GM12878 (cell line): Measurements from ENCODE around the gene SRD5A1. TPM values are rescaled to one million over a fixed set of nuclear protein-coding genes. Genes with fewer than 3 reads are reported as not detected.

Experiments used
- ATAC-seq: fragments of 200-7000 bp; cut with Tn5 transposase; 3 replicates; pipeline ENCODE4 v1.9.1; 2020; ENCODE audit warnings: mild to moderate bottlenecking, moderate library complexity
- BruUV-seq: library from RNA; stranded (reverse); fragments of 400-500 nt; replicated peaks from 2 replicates; lab custom pipeline; 2021; lab: Mats Ljungman, UMichigan
- CTCF ChIA-PET: fragments of 300-600 bp; sonication (Branson Sonifier 250); formaldehyde crosslinking; extraction: SDS; loops from one replicate; lab custom pipeline; 2021; ENCODE audit warnings: inconsistent platforms; lab: Yijun Ruan, JAX
- POLR2A ChIA-PET: fragments of 350-600 bp; formaldehyde crosslinking; extraction: SDS; loops from one replicate; lab custom pipeline; 2021; ENCODE audit warnings: inconsistent platforms; lab: Charles Lee
- RAD21 ChIA-PET: fragments of 300-600 bp; sonication (Branson Sonifier 250); formaldehyde crosslinking; loops from one replicate; lab custom pipeline; 2023; ENCODE audit warnings: antibody characterized with exemption; ENCODE audit not compliant: unreplicated experiment; lab: Charles Lee
- SMC1A ChIA-PET: fragments of 300-600 bp; sonication (Branson Sonifier 250); formaldehyde crosslinking; loops from one replicate; lab custom pipeline; 2023; ENCODE audit not compliant: unreplicated experiment, uncharacterized antibody; lab: Charles Lee
- DNase-seq: peaks from one replicate; pipeline ENCODE4 v3.0.0-alpha.2; 2011; ENCODE audit warnings: low read depth, low spot score
- FAIRE-seq: peaks from 3 replicates; lab custom pipeline; 2011; peaks lifted over from hg19 to GRCh38; lab: Jason Lieb, UNC
- H2AFZ ChIP-seq: 2 replicates; pipeline ENCODE4 v1.6.0; 2011; ENCODE audit warnings: low read depth, low read length, control low read depth; ENCODE audit not compliant: control insufficient read depth
- H3K27ac ChIP-seq: 2 replicates; pipeline ENCODE4 v1.5.1; 2011; ENCODE audit warnings: control low read depth; ENCODE audit not compliant: control insufficient read depth, insufficient read depth
- H3K27me3 ChIP-seq, 2 experiments: replicated peaks in 1 of 2; 2 replicates each; pipeline versions ENCODE4 v1.6.0 to v1.6.1; 2011; ENCODE audit warnings: low read length in 1 of 2; ENCODE audit not compliant: control insufficient read depth in 2 of 2, insufficient read depth in 2 of 2
- H3K36me3 ChIP-seq, 2 experiments: 2 replicates each; pipeline ENCODE4 v1.5.1; 2011; ENCODE audit warnings: low read length in 1 of 2; ENCODE audit not compliant: control insufficient read depth in 2 of 2, insufficient read depth in 2 of 2
- H3K4me1 ChIP-seq: 2 replicates; pipeline ENCODE4 v1.6.1; 2011; ENCODE audit warnings: mild to moderate bottlenecking, low read length, moderate library complexity, mixed read lengths; ENCODE audit not compliant: control insufficient read depth, insufficient read depth
- H3K4me2 ChIP-seq: 2 replicates; pipeline ENCODE4 v1.6.0; 2011; ENCODE audit warnings: control low read depth; ENCODE audit not compliant: control insufficient read depth, insufficient read depth
- H3K4me3 ChIP-seq: fragments of 200-600 bp; sonication (generic); 2 replicates; pipeline ENCODE4 v1.5.1; 2016
- H3K79me2 ChIP-seq: 2 replicates; pipeline ENCODE4 v1.6.0; 2011; ENCODE audit warnings: low read length; ENCODE audit not compliant: control insufficient read depth, insufficient read depth
- H3K9ac ChIP-seq: 2 replicates; pipeline ENCODE4 v1.8.0; 2011; ENCODE audit warnings: low read length, control low read depth, mixed read lengths; ENCODE audit not compliant: control insufficient read depth, insufficient read depth
- H3K9me3 ChIP-seq: replicated peaks from 3 replicates; pipeline ENCODE4 v1.5.1; 2011; ENCODE audit warnings: mild to moderate bottlenecking, low read length; ENCODE audit not compliant: control insufficient read depth, insufficient read depth
- H4K20me1 ChIP-seq: 2 replicates; pipeline ENCODE4 v1.6.0; 2011; ENCODE audit not compliant: control insufficient read depth, insufficient read depth
- BCL3 ChIP-seq: IDR thresholded peaks from 2 replicates; pipeline ENCODE4 v1.6.1; 2011; ENCODE audit warnings: borderline replicate concordance, low read depth, mild to moderate bottlenecking, moderate library complexity, low read length; ENCODE audit not compliant: insufficient read depth, poor library complexity, severe bottlenecking
- BMI1 ChIP-seq: fragments of 450-650 bp; IDR thresholded peaks from 2 replicates; pipeline ENCODE4 v1.6.1; 2016; ENCODE audit warnings: mild to moderate bottlenecking, moderate library complexity, borderline replicate concordance
- BRCA1 ChIP-seq: IDR thresholded peaks from 2 replicates; pipeline ENCODE4 v1.6.1; 2011; ENCODE audit warnings: low read depth, low read length, improper control_type of control experiment
- CHD4 ChIP-seq: fragments of 200-600 bp; sonication (generic); IDR thresholded peaks from 2 replicates; pipeline ENCODE4 v1.6.1; 2016; ENCODE audit warnings: mild to moderate bottlenecking
- CREB1 ChIP-seq: IDR thresholded peaks from 2 replicates; pipeline ENCODE4 v1.6.1; 2012; ENCODE audit warnings: low read depth, mild to moderate bottlenecking, inconsistent platforms
- FOXM1 ChIP-seq: IDR thresholded peaks from 2 replicates; pipeline ENCODE4 v1.6.1; 2012; ENCODE audit warnings: low read depth, mild to moderate bottlenecking, inconsistent platforms, low read length, moderate library complexity
- GATAD2B ChIP-seq: fragments of 450-650 bp; conservative IDR thresholded peaks from 2 replicates; pipeline ENCODE4 v1.6.1; 2017; ENCODE audit warnings: low read depth, mild to moderate bottlenecking, moderate library complexity
- IRF3 ChIP-seq: fragments of 450-650 bp; IDR thresholded peaks from 2 replicates; pipeline ENCODE4 v1.6.1; 2014; ENCODE audit warnings: mild to moderate bottlenecking
- JUND ChIP-seq: IDR thresholded peaks from 2 replicates; pipeline ENCODE4 v1.6.1; 2012; ENCODE audit warnings: low read depth, mild to moderate bottlenecking, low read length, improper control_type of control experiment, moderate library complexity
- KAT2A ChIP-seq: conservative IDR thresholded peaks from 2 replicates; pipeline ENCODE4 v1.6.1; 2011; ENCODE audit warnings: low read depth, low read length; ENCODE audit not compliant: control insufficient read depth
- PBX3 ChIP-seq: IDR thresholded peaks from 2 replicates; pipeline ENCODE4 v1.6.1; 2011; ENCODE audit warnings: mild to moderate bottlenecking, low read depth, low read length, moderate library complexity; ENCODE audit not compliant: insufficient replicate concordance
- RAD21 ChIP-seq: IDR thresholded peaks from 2 replicates; pipeline ENCODE4 v1.6.1; 2011; ENCODE audit warnings: mild to moderate bottlenecking, low read depth, low read length, moderate library complexity; ENCODE audit not compliant: insufficient read depth
- RUNX3 ChIP-seq: IDR thresholded peaks from 2 replicates; pipeline ENCODE4 v1.6.1; 2012; ENCODE audit warnings: low read length, inconsistent platforms
- SMC3 ChIP-seq: IDR thresholded peaks from 2 replicates; pipeline ENCODE4 v1.6.1; 2011; ENCODE audit warnings: low read length, improper control_type of control experiment, borderline replicate concordance
- ZNF207 ChIP-seq: fragments of 450-650 bp; IDR thresholded peaks from 2 replicates; pipeline ENCODE4 v1.6.1; 2014; ENCODE audit warnings: antibody characterized with exemption, mild to moderate bottlenecking, borderline replicate concordance
- ZNF592 ChIP-seq: fragments of 450-650 bp; IDR thresholded peaks from 2 replicates; pipeline ENCODE4 v1.6.1; 2017; ENCODE audit warnings: mild to moderate bottlenecking, moderate library complexity
- WGBS: methylation state at CpG from one replicate; pipeline ENCODE4 v1.1.6; 2016; ENCODE audit warnings: low lambda C conversion rate; ENCODE audit not compliant: insufficient replicate concordance, insufficient coverage; ENCODE audit errors: missing lambda C conversion rate; 5-methylcytosine and 5-hydroxymethylcytosine counted together
- in situ Hi-C: fragments of 300-500 bp; cut with MboI; formaldehyde crosslinking; loops from 9 replicates; pipeline ENCODE4 v1.14.3; 2018; ENCODE audit warnings: mixed read lengths
- intact Hi-C: fragments of 100-400 bp; cut with micrococcal nuclease; formaldehyde crosslinking; loops from one replicate; pipeline ENCODE4 v1.14.2; 2022; ENCODE audit not compliant: unreplicated experiment
- polyA plus RNA-seq, 11 experiments: library from polyadenylated mRNA; depleted of rRNA in 4 of 11; unstranded in 6 of 11; stranded (reverse) in 5 of 11; fragments of >200 nt; fragmentation: Nextera tagmentation in 4 of 11; fragmentation: Illumina TruSeq in 1 of 11; extraction: Ambion mirVana in 4 of 11; extraction: Trizol in 1 of 11; gene quantifications; 1 replicate in 1 of 11; 2 replicates in 10 of 11; pipeline versions ENCODE4 v1.2.1 to v1.2.3, GENCODE V29; 2011 to 2016; ENCODE audit warnings: inconsistent platforms in 2 of 11, missing spikeins in 2 of 11, low read depth in 1 of 11
- total RNA-seq, 4 experiments: library from RNA; depleted of rRNA in 3 of 4; stranded (reverse); fragments of >200 nt in 3 of 4; fragmentation: Illumina TruSeq in 1 of 4; extraction: Trizol in 1 of 4; gene quantifications; 2 replicates each; pipeline versions ENCODE4 v1.2.1 to v1.2.3, GENCODE V29; 2013 to 2021

SRD5A1 gene
- total and polyA plus RNA-seq, 10 of the 15 experiments (the other 5 are each of a cell fraction or from before 2014, with no cell fraction given): 0.76 to 20.1 (median 12.3) TPM

GRCh38 chr5:6700074-6700684 lies 66.9 kb downstream of the SRD5A1 start:
- Histone ChIP-seq H3K4me2 (no peak overlapping the region), H3K9me3 (no peaks in the 10 kb centered on the region), H4K20me1 (no peaks in the 10 kb centered on the region), H3K36me3 (no peaks in the 10 kb centered on the region), H3K27ac (no peak overlapping the region), H2AFZ (no peak overlapping the region), H3K9ac (no peak overlapping the region), H3K79me2 (no peaks in the 10 kb centered on the region), H3K4me1 (peaks cover 6% of the 10 kb centered on the region; the same call in 1 of the 2 replicates), H3K27me3 (no peaks in the 10 kb centered on the region; a peak in 1 of 4 replicates), H3K4me3 (no peak overlapping the region)
- ChIA-PET RAD21 (no interaction called here), POLR2A (no interaction called here), CTCF (no interaction called here), SMC1A (interaction anchor here (1.2 to 2.4 kb wide), 3 partner anchors 12 to 45 kb away, joined by 3 to 7 read pairs (median 4); no protein-coding TSS in a partner anchor)
- in situ Hi-C loops (no loop called here), intact Hi-C loops (no loop called here)
- DNase-seq (no peak), ATAC-seq (no peak), FAIRE-seq (no peak)
- BruUV-seq: no TSS peak
- 33% methylated on average over 11 of the region's 11 CpGs for WGBS
- TF ChIP-seq BRCA1 (no peak), RUNX3 (no peak), CHD4 (no peak), GATAD2B (no peak), JUND (no peak), KAT2A (no peak), SMC3 (no peak), BCL3 (no peak), PBX3 (no peak), FOXM1 (no peak), BMI1 (no peak), IRF3 (no peak), RAD21 (no peak), ZNF207 (no peak), ZNF592 (no peak), CREB1 (no peak)
